Measurements from ENCODE around the gene ZNF787. TPM values are rescaled to one million over a fixed set of nuclear protein-coding genes. Genes with fewer than 3 reads are reported as not detected.
"Not testable (repeated sequence)": the region's sequence is repeated elsewhere in the genome, so short reads cannot be mapped to it uniquely, and the experiment has no call there.

Gene ZNF787
- total RNA-seq (2014; rRNA removed; shearing (Covaris generic)): 186 and 208 TPM in 2 replicates

- peak; percentile 100 for DNase-seq (ENCODE audit: low spot score)
These were observed at the start of gene ZNF787 for GRCh38 chr19:56121180-56122167. TSS of gene ZNF787 (minus strand) at chr19:56121295. CDS start at chr19:56103217, 18,078 bp downstream.

- no peak for DNase-seq (ENCODE audit: low spot score)
These were observed 49.2 kb upstream of the ZNF787 start for GRCh38 chr19:56170261-56170660.

GRCh38 chr19:56167064-56167578 lies 46.0 kb upstream of the ZNF787 start:
- peak; percentile 31 for DNase-seq (ENCODE audit: low spot score)

GRCh38 chr19:56163097-56163496 lies 42.0 kb upstream of the ZNF787 start:
- no peak for DNase-seq (ENCODE audit: low spot score)

- DNase-seq (ENCODE audit: low spot score): no peak
These were observed 41.2 kb upstream of the ZNF787 start for GRCh38 chr19:56162258-56162657.

- no peak for DNase-seq (ENCODE audit: low spot score)
These were observed 40.4 kb upstream of the ZNF787 start for GRCh38 chr19:56161534-56161933.

GRCh38 chr19:56159622-56160271 lies 38.7 kb upstream of the ZNF787 start:
- no peak for DNase-seq (ENCODE audit: low spot score)

- no peak for DNase-seq (ENCODE audit: low spot score)
These were observed 38.0 kb upstream of the ZNF787 start for GRCh38 chr19:56159009-56159559.

GRCh38 chr19:56158170-56158757 lies 37.2 kb upstream of the ZNF787 start:
- no peak for DNase-seq (ENCODE audit: low spot score)

- no peak for DNase-seq (ENCODE audit: low spot score)
These were observed 35.7 kb upstream of the ZNF787 start for GRCh38 chr19:56156768-56157167.

GRCh38 chr19:56155124-56155687 lies 34.1 kb upstream of the ZNF787 start:
- no peak for DNase-seq (ENCODE audit: low spot score)

- no peak for DNase-seq (ENCODE audit: low spot score)
These were observed 32.4 kb upstream of the ZNF787 start for GRCh38 chr19:56153507-56153906.

- no peak for DNase-seq (ENCODE audit: low spot score)
These were observed 31.5 kb upstream of the ZNF787 start for GRCh38 chr19:56152644-56153043.

- no peak for DNase-seq (ENCODE audit: low spot score)
These were observed 29.3 kb upstream of the ZNF787 start for GRCh38 chr19:56150358-56150757.

GRCh38 chr19:56149656-56150038 lies 28.6 kb upstream of the ZNF787 start:
- DNase-seq (ENCODE audit: low spot score): no peak

- DNase-seq (ENCODE audit: low spot score): not testable (repeated sequence)
These were observed 28.0 kb upstream of the ZNF787 start for GRCh38 chr19:56148955-56149655.

GRCh38 chr19:56148096-56148495 lies 27.0 kb upstream of the ZNF787 start:
- no peak for DNase-seq (ENCODE audit: low spot score)

GRCh38 chr19:56147307-56147706 lies 26.2 kb upstream of the ZNF787 start:
- DNase-seq (ENCODE audit: low spot score): no peak

GRCh38 chr19:56146904-56147303 lies 25.8 kb upstream of the ZNF787 start:
- DNase-seq (ENCODE audit: low spot score): no peak

- DNase-seq (ENCODE audit: low spot score): no peak
These were observed 24.6 kb upstream of the ZNF787 start for GRCh38 chr19:56145698-56146097.

- no peak for DNase-seq (ENCODE audit: low spot score)
These were observed 23.7 kb upstream of the ZNF787 start for GRCh38 chr19:56144831-56145230.

Data from HT-29 (cell line).